ENCODE data around the gene RAD51.

Gene RAD51

GRCh38 chr15:40691737-40692136, 3.2 kb upstream of the RAD51 start:
- Histone ChIP-seq H3K27me3 (ENCODE audit: control insufficient read depth, insufficient read depth, low read length) (no peaks in the 10 kb centered on the region), H3K4me1 (peaks cover 3% of the 10 kb centered on the region), H3K79me2 (no peaks in the 10 kb centered on the region), H3K4me2 (ENCODE audit: low read length) (no peak overlapping the region), H3K9ac (no peak overlapping the region), H3K36me3 (ENCODE audit: control insufficient read depth, insufficient read depth, low read length) (no peaks in the 10 kb centered on the region), H3K4me3 (ENCODE audit: low read depth, low read length) (no peak overlapping the region), H3K9me3 (ENCODE audit: control insufficient read depth, low read length) (no peaks in the 10 kb centered on the region), H2AFZ (no peak overlapping the region), H3K27ac (no peak overlapping the region)
- TF ChIP-seq CTCF (IDR thresholded peaks at IDR 0.05): no peak

- H3K27me3 ChIP-seq (ENCODE audit: control insufficient read depth, insufficient read depth, low read length): no peaks in the 10 kb centered on the region
- peak overlapping the region; percentile 93 for H2AFZ ChIP-seq
- peak overlapping the region; percentile 95 for H3K4me3 ChIP-seq (ENCODE audit: low read depth, low read length)
- H3K4me1 ChIP-seq: peaks cover 3% of the 10 kb centered on the region
- no peak overlapping the region for H3K9ac ChIP-seq
- no peak for TF ChIP-seq CTCF (IDR thresholded peaks at IDR 0.05)
- H3K79me2 ChIP-seq: no peaks in the 10 kb centered on the region
- H3K27ac ChIP-seq: peak overlapping the region; percentile 95
- H3K36me3 ChIP-seq (ENCODE audit: control insufficient read depth, insufficient read depth, low read length): no peaks in the 10 kb centered on the region
- no peaks in the 10 kb centered on the region for H3K9me3 ChIP-seq (ENCODE audit: control insufficient read depth, low read length)
- peak overlapping the region; percentile 93 for H3K4me2 ChIP-seq (ENCODE audit: low read length)
Observed at GRCh38 chr15:40693904-40694687, 878 bp upstream of the RAD51 start.

GRCh38 chr15:40695469-40695890, 506 bp downstream of the RAD51 start:
- Histone ChIP-seq H3K4me1 (peaks cover 3% of the 10 kb centered on the region), H3K4me2 (ENCODE audit: low read length) (peak overlapping the region; percentile 76), H3K9me3 (ENCODE audit: control insufficient read depth, low read length) (no peaks in the 10 kb centered on the region), H3K9ac (no peak overlapping the region), H3K36me3 (ENCODE audit: control insufficient read depth, insufficient read depth, low read length) (no peaks in the 10 kb centered on the region), H3K79me2 (no peaks in the 10 kb centered on the region), H3K27me3 (ENCODE audit: control insufficient read depth, insufficient read depth, low read length) (no peaks in the 10 kb centered on the region), H2AFZ (peak overlapping the region; percentile 93), H3K27ac (no peak overlapping the region), H3K4me3 (ENCODE audit: low read depth, low read length) (peak overlapping the region; percentile 95)
- no peak for TF ChIP-seq CTCF (IDR thresholded peaks at IDR 0.05)

GRCh38 chr15:40696228-40696627, 1.3 kb downstream of the RAD51 start:
- TF ChIP-seq CTCF (IDR thresholded peaks at IDR 0.05): no peak
- H3K4me3 ChIP-seq (ENCODE audit: low read depth, low read length): no peak overlapping the region
- H3K36me3 ChIP-seq (ENCODE audit: control insufficient read depth, insufficient read depth, low read length): no peaks in the 10 kb centered on the region
- H3K9me3 ChIP-seq (ENCODE audit: control insufficient read depth, low read length): no peaks in the 10 kb centered on the region
- H3K27ac ChIP-seq: no peak overlapping the region
- no peak overlapping the region for H3K4me2 ChIP-seq (ENCODE audit: low read length)
- H3K79me2 ChIP-seq: no peaks in the 10 kb centered on the region
- peaks cover 3% of the 10 kb centered on the region for H3K4me1 ChIP-seq
- H2AFZ ChIP-seq: no peak overlapping the region
- H3K9ac ChIP-seq: no peak overlapping the region
- no peaks in the 10 kb centered on the region for H3K27me3 ChIP-seq (ENCODE audit: control insufficient read depth, insufficient read depth, low read length)

- no peaks in the 10 kb centered on the region for H3K9me3 ChIP-seq (ENCODE audit: control insufficient read depth, low read length)
- no peak overlapping the region for H3K4me2 ChIP-seq (ENCODE audit: low read length)
- no peak overlapping the region for H3K9ac ChIP-seq
- peaks cover 3% of the 10 kb centered on the region for H3K4me1 ChIP-seq
- H3K79me2 ChIP-seq: no peaks in the 10 kb centered on the region
- TF ChIP-seq CTCF (IDR thresholded peaks at IDR 0.05): no peak
- no peak overlapping the region for H3K4me3 ChIP-seq (ENCODE audit: low read depth, low read length)
- no peak overlapping the region for H2AFZ ChIP-seq
- no peak overlapping the region for H3K27ac ChIP-seq
- H3K36me3 ChIP-seq (ENCODE audit: control insufficient read depth, insufficient read depth, low read length): no peaks in the 10 kb centered on the region
- no peaks in the 10 kb centered on the region for H3K27me3 ChIP-seq (ENCODE audit: control insufficient read depth, insufficient read depth, low read length)
Observed at GRCh38 chr15:40697916-40698315, 2.9 kb downstream of the RAD51 start.
